Measurements from ENCODE around the gene HIVEP2.

HIVEP2 gene

GRCh38 chr6:142771162-142771561, 173.8 kb downstream of the HIVEP2 start:
- no peak for DNase-seq (ENCODE audit: low read depth)
- no peak overlapping the region for H3K4me3 ChIP-seq (ENCODE audit: low read length)
- no peak for TF ChIP-seq CTCF (IDR thresholded peaks at IDR 0.05; ENCODE audit: insufficient read depth, low read depth, low read length, missing control alignments)

GRCh38 chr6:142765306-142765705, 179.7 kb downstream of the HIVEP2 start:
- H3K4me3 ChIP-seq (ENCODE audit: low read length) = no peak overlapping the region
- DNase-seq (ENCODE audit: low read depth) = no peak
- no peak for TF ChIP-seq CTCF (IDR thresholded peaks at IDR 0.05; ENCODE audit: insufficient read depth, low read depth, low read length, missing control alignments)

- no peak for TF ChIP-seq CTCF (IDR thresholded peaks at IDR 0.05; ENCODE audit: insufficient read depth, low read depth, low read length, missing control alignments)
- no peak overlapping the region for H3K4me3 ChIP-seq (ENCODE audit: low read length)
- DNase-seq (ENCODE audit: low read depth) = no peak
Measured at GRCh38 chr6:142764311-142764710, 180.7 kb downstream of the HIVEP2 start.

GRCh38 chr6:142763205-142763604, 181.8 kb downstream of the HIVEP2 start:
- no peak for TF ChIP-seq CTCF (IDR thresholded peaks at IDR 0.05; ENCODE audit: insufficient read depth, low read depth, low read length, missing control alignments)
- peak; percentile 35 for DNase-seq (ENCODE audit: low read depth)
- H3K4me3 ChIP-seq (ENCODE audit: low read length) = no peak overlapping the region

- no peak for DNase-seq (ENCODE audit: low read depth)
- TF ChIP-seq CTCF (IDR thresholded peaks at IDR 0.05; ENCODE audit: insufficient read depth, low read depth, low read length, missing control alignments) = no peak
- H3K4me3 ChIP-seq (ENCODE audit: low read length) = no peak overlapping the region
Measured at GRCh38 chr6:142761756-142762155, 183.2 kb downstream of the HIVEP2 start.

- TF ChIP-seq CTCF (IDR thresholded peaks at IDR 0.05; ENCODE audit: insufficient read depth, low read depth, low read length, missing control alignments) = no peak
- peak; percentile 32 for DNase-seq (ENCODE audit: low read depth)
Measured at GRCh38 chr6:142760152-142760551, 184.8 kb downstream of the HIVEP2 start.

GRCh38 chr6:142758629-142759025, 186.3 kb downstream of the HIVEP2 start:
- no peak overlapping the region for H3K4me3 ChIP-seq (ENCODE audit: low read length)
- DNase-seq (ENCODE audit: low read depth) = no peak
- no peak for TF ChIP-seq CTCF (IDR thresholded peaks at IDR 0.05; ENCODE audit: insufficient read depth, low read depth, low read length, missing control alignments)

More at GRCh38 chr6:142760152-142760551, 184.8 kb downstream of the HIVEP2 start:
- H3K4me3 ChIP-seq (ENCODE audit: low read length) = no peak overlapping the region
